Renal cortical epithelial cell (primary cell): ENCODE results near the gene CD300LD. TPM values are rescaled to one million over a fixed set of nuclear protein-coding genes. Genes with fewer than 3 reads are reported as not detected.
"Not testable (repeated sequence)": the region's sequence is repeated elsewhere in the genome, so short reads cannot be mapped to it uniquely, and the experiment has no call there.

Experiments
- DNase-seq: peaks from one replicate; pipeline ENCODE4 v3.0.0-alpha.2; 2011; ENCODE audit warnings: low read depth
- total RNA-seq: library from RNA; depleted of rRNA; stranded (reverse); fragments of >200 nt; gene quantifications from 2 replicates; pipeline ENCODE4 v1.2.3, GENCODE V29; 2014

The CD300LD gene
- total RNA-seq, 1 donor from 2014 or later = not detected

DNA sequence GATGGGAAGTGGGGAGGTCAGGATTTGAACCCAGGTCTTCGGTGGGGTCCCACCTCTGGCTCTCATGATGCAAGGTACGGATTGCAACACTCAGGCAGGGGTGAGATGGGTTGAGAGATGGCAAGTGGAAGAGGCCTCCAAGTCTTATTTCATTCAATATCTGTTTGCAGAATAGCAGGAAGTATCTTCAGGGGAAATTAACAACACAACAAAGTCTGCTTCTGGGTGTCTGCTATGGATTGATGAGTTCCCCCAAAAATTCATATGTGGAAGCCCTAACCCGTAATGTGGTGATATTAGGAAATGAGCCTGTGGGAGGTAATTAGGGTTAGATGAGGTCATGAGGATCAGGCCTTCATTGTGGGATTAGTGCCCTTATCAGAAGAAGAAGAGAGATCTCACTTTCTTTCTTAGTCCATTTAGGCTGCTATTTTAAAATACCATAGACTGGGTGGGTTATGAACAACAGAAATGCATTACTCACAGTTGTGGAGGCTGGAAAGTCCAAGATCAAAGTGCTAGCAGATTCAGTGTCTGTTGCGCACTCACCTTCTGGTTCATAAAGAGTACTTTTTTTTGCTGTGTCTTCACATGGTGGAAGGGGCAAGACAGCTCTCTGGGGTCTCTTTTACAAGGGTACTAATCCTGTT is 20.3 kb downstream of the CD300LD start:
- no peak for DNase-seq

DNA sequence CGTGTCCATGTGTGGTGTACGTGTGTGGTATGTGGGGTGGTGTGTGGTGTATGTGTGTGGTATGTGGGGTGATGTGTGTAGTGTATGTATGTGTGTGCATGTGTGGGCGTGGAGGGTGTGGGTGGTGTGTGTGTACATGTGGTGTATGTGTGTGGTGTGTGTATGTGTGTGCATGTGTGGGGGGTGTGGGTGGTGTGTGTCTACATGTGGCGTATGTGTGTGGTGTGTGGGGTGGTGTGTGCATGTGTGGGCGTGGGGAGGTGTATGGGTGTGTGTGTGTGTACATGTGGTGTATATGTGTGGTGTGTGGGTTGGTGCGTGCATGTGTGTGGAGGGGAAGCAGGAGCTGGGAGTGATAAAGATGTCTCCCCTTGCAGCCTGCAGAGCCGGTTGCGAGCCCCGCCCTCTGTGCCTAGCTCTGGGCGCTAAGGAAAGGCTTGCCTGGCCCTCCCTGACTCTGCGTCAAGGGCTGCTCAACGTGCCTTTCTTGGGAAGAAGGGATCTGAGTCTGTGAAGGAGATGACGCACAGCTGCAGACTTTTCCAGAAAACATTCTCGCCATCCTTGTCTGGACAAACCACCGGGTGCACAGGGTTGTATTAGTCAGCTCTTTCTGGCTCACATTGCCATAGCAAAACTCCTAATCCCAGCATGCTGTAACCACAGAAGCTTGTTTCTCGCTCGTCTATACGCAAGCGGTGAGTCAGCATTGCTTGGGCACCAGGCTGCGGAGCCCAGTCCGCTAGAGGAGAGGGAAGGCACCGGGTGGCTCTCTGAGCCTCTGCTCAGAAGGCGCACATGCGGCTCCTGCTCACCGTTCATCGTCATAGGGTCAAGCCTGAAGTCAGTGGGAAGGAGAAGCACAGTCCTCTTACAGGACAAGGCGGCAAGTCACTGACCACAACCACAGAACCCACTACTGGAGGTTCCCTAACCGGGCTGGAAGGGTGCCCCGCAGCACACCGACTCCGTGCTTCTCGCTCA is 22.8 kb downstream of the CD300LD start:
- peak; percentile 95 for DNase-seq

DNA sequence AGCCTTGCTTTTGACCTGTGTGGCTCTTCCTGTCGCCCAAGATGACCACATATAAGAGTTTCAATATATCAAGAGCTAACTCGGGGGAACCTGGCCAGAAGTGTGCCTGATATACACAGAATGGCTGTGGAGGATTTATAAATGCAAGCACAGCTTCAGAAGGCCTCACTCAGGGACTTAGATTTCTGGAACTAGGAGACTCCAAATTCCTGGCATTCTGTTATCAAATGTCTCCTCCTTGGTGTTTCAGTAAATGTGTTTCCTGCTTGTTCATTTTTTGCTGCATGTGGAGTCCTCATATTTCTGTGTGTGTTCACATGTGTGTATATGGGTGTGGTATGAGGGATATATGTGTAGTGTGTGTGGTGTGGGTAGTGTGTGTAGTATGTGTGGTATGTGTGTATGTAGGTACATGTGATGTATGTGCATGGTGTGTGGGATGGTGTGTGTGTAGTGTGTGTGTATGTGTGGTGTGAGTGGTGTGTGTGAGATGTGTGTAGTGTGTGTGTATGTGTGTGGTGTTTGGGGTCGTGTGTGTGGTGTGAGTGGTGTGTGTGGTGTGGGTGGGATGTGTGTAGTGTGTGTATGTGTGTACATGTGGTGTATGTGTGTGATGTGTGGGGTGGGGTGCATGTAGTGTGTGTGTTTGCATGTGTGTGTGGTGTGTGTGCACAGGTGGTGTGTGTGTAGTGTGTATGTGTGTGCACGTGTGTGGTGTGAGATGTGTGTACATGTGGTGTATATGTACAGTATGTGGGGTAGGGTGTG is 23.8 kb downstream of the CD300LD start:
- DNase-seq = peak; percentile 2

GRCh38 chr17:74567397-74567796 is 24.7 kb downstream of the CD300LD start, which contains the start of gene CD300H:
Gene CD300H (minus strand): TSS chr17:74567509.
- DNase-seq = no peak

DNA sequence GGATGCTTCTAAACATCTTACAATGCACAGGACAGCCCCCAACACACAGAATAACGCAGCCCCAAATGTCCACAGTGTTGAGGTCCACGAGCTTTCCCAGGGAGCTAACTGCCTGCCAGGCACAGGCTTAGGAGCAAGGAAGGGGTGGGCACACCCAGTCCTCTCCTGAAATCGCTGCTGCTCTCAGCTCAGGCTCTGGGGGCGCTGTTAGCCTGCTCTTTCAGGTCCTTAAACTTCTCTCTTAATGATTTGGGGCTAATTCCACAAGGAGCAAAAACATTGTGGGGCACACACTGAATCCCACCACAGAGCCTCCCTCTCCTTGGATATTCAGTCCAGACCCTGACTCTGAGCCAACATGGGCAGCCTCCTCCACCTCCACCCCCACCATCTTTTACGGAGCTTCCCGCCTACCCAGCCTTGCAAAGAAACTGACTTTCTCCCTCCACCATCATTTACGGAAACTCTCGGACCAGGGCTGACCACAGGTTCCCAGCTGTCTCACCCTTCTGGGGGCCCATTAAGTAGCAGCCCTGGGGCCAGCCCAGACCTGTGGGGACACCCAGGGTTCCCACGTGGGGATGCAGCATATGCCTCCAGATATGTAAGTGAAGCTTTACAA is 25.8 kb downstream of the CD300LD start:
- peak; percentile 14 for DNase-seq

GRCh38 chr17:74565126-74565525 is 27.0 kb downstream of the CD300LD start:
- no peak for DNase-seq

DNA sequence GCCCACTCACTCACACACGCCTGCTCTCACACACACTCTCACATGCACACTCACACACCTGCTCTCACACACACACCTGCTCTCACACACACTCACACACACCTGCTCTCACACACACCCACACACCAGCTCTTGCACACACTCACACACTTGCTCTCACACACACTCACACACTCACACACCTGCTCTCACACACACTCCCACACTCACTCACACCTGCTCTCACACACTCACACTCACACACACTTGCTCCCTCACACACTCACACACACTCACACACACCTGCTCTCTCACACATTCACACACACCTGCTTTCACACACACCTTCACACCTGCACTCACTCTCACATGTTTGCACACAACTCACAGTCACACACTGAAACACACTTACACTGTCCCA is 28.7 kb downstream of the CD300LD start:
- DNase-seq = no peak

- DNase-seq = no peak
These were observed 30.5 kb downstream of the CD300LD start for GRCh38 chr17:74561586-74561985.

- DNase-seq = no peak
These were observed 33.1 kb downstream of the CD300LD start for GRCh38 chr17:74558882-74559519.

- DNase-seq = not testable (repeated sequence)
These were observed 33.7 kb downstream of the CD300LD start for GRCh38 chr17:74558402-74558801.

GRCh38 chr17:74555427-74555940 is 36.6 kb downstream of the CD300LD start:
- no peak for DNase-seq

GRCh38 chr17:74554909-74555308 is 37.2 kb downstream of the CD300LD start:
- no peak for DNase-seq

DNA sequence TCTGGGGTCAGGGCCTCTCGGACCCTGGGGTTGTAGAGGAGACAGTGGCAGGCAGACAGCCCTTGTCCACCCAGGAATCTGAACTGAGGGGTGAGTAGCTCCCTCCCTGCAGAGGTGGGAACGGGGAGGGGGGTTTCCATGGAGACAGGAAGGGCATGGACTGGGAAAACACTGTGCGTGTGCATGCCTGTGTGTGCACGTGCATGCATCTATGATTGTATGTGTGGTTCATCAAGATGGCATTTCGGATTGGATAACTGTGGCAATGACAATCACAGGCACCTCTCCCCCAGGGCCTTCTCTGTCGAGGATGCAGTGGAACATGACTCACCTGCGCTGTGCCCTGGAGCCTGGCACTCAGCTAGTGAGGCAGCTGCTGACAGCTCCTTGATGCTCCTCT is 40.0 kb downstream of the CD300LD start:
- peak; percentile 2 for DNase-seq

DNA sequence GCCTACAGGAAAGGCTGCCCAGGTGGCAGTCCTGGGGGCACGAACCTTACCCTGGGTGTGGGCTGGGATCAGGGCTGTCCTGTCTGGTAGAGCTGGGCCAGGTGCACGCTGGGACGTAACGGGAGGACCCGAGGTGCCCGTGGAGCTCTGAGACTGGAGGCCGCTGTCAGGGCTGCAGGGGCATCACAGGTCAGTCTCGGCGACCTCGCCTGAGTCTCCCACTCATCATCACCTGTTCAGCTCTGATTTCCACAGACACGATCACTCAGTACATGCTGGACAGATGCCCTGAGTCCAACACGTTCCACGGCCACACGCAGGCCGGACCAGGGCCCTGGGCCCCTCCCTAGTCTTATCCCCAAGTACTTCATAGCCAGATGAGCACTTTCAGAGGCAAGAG is 41.5 kb downstream of the CD300LD start:
- DNase-seq = no peak

DNA sequence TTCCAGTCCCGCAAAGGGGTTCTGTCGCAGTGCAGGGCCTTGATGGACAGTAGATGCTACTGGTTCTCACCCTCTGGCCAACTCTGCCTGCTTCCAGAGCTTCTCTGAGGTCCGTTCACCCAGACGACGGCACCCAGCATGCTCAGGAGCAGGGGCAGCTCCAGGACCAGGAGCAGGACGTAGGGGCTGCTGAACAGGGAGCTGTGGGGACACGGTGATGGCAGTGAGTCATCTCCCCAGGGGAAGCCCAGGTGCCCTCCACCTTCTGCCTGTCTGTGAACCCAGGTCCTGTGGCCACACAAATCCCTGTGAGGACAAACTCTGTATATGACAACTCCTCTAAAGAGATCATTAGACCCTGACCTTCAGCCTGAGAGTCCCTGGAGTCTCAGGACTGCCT is 42.7 kb downstream of the CD300LD start:
- DNase-seq = no peak

DNA sequence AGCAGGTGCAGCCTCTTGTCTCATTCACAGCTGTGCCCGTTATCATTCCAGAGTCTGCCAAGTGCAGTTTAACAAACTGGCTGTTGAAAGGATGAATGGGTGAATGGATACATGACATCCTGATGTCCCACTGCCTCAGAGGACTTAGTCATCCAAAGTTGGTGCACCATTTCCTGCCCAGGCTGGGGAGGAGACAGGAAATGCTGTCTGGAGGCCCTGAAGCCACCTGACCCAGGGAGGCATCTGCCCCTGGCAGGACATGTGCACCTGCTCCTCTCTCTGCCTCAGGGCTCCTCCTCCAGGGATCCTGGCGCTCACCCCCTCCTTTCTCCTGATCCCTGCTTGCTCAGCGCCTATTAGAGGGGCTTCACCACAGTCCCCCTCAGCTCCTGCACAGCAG is 44.3 kb downstream of the CD300LD start:
- DNase-seq = no peak

DNA sequence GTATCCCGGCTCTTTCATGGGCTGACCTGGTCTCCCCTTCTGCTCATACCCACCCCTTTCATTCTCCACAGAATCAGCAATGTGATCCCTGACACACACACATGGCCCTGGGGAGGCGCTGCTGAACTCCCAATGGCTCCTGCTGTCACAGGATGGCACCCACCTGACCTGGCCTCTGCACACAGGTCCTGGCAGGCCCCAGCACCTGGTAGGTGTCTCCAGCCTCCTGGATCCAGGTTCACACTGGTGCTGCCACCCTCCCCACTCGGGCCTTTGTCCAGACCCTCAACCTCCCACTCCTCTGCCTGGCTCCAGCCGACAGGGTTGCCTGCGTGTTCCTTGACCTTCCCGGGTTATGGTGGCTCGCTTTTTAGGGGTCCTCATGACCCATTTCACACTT is 44.8 kb downstream of the CD300LD start:
- DNase-seq = no peak

DNA sequence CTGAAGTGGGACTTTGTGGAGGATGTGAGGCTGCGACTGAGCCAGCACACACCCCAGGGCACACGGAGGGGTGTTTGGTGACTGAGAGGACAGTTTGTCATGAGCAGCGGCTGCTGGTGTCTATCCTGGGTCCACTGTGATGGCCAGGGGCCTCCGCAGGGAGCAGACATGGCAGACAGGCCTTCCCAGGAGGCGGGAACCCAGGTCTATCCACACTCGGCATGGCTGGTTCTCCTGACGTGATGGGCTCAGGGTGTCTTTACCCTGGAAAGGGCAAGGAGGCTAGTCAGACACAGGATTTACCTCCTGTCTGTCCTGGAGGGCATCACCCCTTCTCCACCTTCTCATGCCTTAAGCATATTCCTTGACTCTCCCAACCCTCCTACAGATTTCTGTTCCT is 45.5 kb downstream of the CD300LD start:
- no peak for DNase-seq

- DNase-seq = no peak
These were observed 46.2 kb downstream of the CD300LD start, which contains the start of gene CD300C for GRCh38 chr17:74545843-74546230. Gene CD300C (minus strand): TSS chr17:74546115. CDS start chr17:74545782, 333 bp downstream.

DNA sequence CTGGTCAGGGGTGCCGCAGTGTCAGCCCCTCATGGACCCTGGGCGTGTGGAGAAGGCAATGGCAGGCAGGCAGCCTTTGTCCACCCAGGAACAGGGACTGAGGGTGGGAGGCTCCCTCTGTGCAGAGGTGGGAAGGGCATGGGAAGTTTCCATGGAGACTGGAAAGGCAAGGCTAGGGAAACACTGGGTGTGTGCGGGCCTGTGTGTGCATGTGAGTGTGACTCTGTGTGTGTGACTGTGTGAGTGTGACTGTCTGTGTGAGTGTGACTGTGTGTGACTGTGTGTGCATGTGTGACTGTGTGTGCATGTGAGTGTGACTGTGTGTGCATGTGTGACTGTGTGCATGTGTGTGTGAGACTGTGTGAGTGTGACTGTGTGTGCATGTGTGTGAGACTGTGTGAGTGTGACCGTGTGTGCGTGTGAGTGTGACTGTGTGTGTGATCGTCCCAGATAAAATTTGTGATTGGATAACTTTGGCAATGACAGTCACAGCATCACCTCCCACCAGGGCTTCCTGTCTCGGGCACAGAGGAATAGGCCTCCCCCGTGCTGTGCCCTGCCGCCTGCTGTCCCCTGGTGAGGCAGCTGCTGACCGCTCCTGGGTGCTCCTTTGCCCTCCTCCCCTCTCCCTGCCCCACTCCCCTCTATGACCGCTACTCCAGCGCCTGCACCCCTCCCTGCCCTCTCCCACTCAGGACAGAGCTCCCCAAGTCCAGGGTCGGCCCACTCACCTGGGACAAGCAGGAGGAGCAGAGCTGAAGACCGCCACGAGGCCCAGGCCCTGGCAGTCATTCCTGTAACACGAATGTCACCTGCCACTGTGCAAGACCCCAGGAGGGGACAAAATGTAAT is 46.9 kb downstream of the CD300LD start:
- no peak for DNase-seq
